A549 treated with CORT108297 at 1 μM for 4 hours (cell line): ENCODE results near the gene DHFR. TPM values are rescaled to one million over a fixed set of nuclear protein-coding genes. Genes with fewer than 3 reads are reported as not detected.

Source experiments
- total RNA-seq: library from RNA; stranded (reverse); fragments of 200-300 nt; extraction: Qiagen RNA extraction; gene quantifications from 5 replicates; pipeline ENCODE4 v1.2.3, GENCODE V29; 2022

DHFR gene
- total RNA-seq = 45.3 to 70.1 TPM (median 51.8 TPM) in 5 replicates

GRCh38 chr5:80654391-80655230 lies at the start of gene DHFR, which contains the start of gene MSH3:
Gene DHFR, minus strand, starts transcription at chr5:80654983. Its CDS starts 494 bp downstream, at chr5:80654489.
Gene MSH3, plus strand, starts transcription at chr5:80654652. Its CDS starts 76 bp downstream, at chr5:80654728.

Other genes starting within 250 kb of the DHFR start
- gene ZFYVE16, start 246.9 kb downstream of the DHFR start, total RNA-seq = 11.4 to 16.5 TPM (median 12.9 TPM) in 5 replicates
- 1.1 to 1.8 TPM (median 1.4 TPM) in 5 replicates for gene FAM151B, start 166.9 kb downstream of the DHFR start, total RNA-seq
- gene ANKRD34B, start 84.7 kb downstream of the DHFR start, total RNA-seq = 0.04 to 0.18 TPM (median 0.07 TPM) in 5 replicates
- gene MSH3, start 331 bp downstream of the DHFR start, total RNA-seq = 6.8 to 9.2 TPM (median 7.5 TPM) in 5 replicates